ENCODE data around the gene TAMALIN.

Gene TAMALIN

DNA sequence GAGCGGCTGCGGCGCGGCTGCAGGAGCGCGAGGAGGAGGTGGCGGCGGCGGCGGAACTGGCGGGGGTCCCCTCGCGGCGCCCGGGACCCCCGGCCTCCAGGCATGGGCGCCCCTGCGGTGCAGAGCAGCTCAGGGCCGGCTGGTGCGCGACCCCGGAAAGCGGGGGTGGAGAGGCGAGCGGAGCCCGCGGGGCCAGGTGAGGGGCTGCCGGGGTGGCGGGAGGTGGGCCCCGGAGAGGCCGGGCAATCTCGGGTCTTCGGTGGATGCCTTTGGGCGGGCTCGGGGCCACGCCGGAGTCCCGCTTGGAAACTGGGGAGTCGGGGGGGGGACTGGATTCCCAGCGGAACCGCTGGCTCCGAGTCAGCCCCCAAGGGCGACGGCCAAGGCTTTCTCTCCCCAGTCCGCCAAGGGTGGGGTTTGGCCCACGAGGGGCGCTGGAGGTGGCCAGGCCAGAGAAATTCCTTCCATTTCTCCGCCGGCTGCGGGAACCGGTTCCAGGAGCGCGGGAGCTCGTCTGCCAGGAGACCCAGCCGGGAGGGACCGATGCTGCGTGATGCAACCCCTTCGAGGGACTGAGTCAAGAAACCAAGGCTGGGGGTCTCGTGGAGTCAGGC, 30.6 kb downstream of the TAMALIN start:
- no peak for DNase-seq (ENCODE audit: low read depth)

DNA sequence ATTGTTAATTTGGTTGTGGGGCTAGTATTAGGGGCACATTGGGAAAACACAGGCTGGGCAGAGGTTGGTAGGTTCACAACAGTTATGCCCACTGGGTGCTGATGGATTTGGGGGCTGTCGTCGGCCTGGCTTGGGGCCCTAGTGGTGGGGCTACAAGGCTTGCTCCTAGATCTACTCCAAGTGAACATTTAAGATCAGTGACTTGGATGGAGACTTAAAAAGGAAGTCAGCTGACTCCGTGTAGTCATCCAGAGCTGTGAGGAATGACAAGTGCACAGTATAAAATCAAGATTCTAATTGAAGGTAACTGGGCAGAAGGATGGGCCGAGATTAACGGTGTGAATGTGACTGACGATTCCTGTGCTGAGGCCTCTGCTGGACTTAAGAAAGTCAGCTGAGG, 31.7 kb downstream of the TAMALIN start:
- no peak for DNase-seq (ENCODE audit: low read depth)

DNA sequence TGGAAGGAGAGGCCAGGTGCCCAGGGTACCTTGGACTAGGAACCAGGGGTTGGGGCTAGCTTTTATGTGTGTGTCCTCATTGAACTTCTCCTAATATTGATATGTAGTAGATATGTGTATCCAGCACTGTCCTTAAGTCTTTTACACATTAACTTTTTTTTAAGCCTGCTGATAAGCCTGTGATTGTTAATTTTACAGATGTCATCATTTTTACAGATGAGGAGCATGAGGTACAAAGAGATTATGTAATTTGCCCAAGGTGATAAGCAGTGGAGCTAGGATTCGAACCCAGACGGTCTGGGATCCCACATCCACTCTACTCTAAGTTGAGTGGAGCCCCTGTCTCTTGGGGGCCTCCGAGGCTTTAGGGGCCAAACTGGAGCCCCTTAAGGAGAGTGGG, 34.3 kb downstream of the TAMALIN start:
- DNase-seq (ENCODE audit: low read depth): no peak

DNA sequence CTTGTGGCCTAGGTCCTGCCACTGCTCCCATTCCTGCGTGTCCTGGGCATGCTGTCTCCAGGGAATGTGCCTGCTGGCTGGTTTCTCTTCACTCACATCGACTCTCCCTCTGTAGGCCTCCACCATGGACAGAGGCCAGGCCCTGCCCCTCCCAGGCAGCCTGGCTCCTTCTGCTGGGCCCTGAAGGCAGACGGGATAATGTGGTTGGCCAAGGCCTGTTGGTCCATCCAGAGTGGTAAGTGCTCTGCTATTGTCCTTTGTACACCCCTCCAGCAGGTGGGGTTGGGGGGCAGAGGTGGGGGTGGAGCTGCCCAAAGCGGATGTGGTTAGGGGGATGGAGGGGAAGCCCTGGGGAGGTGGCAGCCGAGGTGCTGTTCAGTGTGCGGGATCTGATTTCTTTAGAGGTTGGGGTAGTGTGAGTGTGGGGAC, 35.0 kb downstream of the TAMALIN start:
- no peak for DNase-seq (ENCODE audit: low read depth)

DNA sequence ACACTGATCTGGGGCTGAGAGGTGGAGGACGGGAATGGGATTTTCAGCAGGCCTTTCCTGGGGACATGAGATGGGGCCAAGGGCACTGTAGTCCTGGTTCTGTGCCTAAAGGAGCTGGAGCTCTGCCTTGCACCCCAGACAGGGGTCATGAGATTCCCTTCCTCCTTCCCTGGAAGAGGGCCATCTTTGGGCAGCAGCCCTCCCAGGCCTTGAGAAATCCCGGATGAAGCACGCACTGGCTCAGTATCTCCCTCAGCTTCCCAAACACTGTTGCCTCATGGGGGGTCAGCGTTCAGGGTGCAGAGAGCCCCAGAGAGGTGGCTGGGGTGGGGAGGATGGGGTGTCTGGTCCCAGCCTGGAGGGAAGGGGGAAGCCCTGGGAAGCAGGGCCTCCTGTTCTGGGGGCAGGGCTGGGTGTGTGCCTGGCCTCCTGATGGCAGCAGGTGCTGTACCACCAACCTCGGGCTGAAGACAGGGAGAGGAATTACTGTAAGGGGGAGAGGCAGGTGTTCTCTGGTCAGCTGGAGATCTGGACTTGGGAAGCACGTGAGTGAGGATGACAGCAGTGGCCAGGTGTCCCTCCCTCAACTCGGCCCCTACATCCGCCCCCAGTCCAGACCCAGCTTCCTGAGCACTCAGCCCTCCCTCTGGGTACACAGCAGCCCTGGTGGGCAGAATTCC, 36.1 kb downstream of the TAMALIN start:
- no peak for DNase-seq (ENCODE audit: low read depth)

DNA sequence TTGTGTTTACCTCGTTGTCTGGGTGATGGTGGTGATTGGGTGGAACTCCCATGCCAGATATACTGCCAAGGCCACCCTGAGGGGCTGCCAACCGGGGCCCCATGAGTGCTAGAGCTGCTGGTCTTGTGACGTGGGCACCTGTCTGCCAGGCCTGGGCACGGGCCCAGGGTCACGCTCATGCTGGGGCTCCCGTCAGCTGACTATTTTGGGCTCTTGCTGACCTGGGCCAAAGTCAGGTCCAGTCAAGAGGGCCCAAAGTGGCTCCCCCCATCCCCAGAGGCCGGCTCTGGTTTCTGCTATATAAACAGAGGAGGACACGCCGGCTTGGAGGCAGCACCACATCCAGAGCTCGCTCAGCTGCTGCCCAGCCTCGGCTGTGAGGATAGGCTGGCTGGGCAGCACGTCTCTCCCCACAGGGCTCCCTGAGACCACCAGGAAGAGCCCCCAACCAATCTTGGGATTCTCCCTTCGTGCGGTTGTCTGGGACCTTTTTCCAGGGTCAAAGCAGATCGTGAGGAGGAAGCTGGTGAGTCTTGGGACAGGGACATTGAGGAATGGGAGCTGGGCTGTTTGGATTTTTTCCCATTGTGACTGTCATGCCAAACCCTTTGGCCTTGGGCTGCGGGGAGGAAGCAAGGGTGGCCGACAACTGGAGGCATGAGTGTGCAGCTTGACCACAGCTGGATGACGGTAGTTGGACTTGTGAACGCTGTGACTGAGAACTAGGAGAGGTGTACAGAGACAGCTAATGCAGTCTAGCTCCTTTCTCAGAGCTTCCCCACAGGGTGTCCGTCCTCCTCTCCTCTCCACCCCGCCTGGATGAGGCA, 36.9 kb downstream of the TAMALIN start:
- DNase-seq (ENCODE audit: low read depth): no peak

DNA sequence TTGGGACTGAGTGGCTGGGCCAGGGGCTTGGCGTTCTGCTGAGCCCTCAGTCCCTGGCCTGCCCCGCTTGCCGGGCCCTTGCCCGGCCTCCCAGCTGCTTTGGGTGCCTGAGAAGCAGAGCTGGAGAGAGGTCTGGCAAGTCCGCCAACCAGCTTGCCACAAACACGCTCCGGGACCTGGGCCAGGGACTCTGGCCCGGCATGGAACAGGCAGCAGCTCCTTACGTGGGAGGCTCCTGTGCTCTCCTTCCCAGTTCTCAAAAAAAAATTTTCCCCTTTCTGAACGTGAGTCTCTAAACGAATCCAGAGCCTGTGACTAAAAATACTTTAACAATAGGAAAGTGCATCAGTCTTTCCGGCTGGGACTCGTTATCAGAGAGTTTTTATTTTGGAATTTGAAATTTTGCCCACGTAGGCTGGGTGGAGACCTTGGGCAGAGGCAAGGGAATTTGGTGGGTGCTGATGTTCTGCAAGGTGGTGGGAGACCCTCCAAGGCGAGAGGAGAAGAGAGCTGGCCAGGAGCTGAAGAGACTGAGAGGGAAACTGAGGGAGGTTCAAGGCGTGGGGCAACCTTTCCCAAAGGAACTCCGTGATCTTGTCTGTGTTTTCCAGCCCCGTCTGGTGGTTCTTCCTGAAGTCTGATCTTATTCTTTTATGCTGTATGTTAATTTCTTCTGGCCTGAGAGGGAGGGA, 37.7 kb downstream of the TAMALIN start:
- peak; percentile 88 for DNase-seq (ENCODE audit: low read depth)

DNA sequence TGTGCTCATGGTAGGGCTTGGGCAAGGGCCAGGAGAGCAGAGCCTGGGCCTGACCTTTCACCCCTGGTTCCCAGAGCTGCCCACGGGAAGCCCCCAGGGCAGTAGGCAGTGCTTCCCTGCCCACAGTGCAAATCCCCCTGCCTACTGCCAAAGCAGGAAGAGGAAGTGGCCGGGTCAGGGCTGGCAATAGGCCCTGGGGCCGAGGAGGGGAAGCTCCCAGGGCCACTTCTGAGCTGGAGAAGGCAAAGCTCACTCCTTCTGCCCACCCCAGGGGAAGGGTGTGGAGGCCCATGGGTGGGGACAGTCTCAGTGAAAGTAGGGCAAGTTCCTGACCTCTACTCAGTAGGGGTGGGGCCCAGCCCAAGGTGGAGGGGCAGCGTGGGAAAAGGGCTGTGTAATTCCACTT, 39.1 kb downstream of the TAMALIN start:
- DNase-seq (ENCODE audit: low read depth): no peak

DNA sequence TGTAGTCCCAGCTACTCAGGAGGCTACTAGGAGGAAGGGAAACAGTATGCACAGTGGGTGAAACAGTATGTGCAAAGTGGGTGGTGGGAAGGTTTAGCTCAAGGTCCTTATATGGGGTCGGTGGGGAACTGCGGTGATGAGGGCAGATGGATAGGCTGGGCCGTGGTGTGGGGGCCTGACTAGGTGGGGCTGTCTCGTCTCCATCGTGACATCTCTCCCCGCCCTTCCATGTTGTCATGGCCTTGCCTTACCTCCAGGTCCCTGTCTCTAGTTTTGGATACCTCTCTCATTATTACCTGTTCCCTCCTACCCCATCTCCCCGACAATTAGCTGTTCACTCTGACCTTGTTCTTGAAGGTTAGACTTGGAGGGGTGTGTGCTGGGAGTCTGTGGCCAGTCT, 40.1 kb downstream of the TAMALIN start:
- no peak for DNase-seq (ENCODE audit: low read depth)

DNA sequence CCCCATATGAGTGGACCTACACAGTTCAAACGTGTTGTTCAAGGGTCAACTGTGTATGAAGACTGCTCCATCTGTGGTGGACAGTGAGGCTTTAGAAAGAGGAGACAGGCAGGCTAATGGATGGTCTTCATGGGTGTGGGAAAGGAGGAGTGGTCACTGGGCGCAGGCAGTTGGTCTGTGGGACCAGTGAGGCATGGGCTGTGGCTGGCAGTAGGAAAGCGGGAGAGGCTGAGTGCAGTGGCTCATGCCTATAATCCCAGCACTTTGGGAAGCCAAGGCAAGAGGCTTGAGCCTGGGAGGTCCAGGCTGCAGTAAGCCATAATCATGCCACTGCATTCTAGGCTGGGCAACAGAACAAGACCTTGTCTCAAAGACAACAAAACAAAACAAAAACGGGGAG, 42.5 kb downstream of the TAMALIN start:
- DNase-seq (ENCODE audit: low read depth): no peak

DNA sequence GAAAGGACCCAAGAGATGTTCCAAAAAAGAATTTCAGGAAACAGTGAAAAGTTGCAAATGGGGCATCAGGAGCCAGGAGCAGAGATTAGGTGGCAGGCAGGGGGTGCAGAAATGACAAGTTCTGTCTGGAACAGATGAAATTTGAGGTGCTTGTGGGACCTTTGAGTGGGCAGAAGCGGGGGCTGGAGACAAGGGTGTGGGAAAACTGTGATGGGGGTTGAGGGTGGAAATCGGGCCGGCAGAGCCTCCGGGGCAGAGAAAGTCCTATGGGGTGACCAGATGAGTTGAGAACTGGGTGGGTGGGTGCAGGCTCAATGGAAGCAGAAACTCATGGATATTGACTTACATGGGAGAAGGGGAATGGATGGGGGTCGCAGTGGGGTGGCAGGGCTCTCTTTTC, 42.9 kb downstream of the TAMALIN start:
- no peak for DNase-seq (ENCODE audit: low read depth)

DNA sequence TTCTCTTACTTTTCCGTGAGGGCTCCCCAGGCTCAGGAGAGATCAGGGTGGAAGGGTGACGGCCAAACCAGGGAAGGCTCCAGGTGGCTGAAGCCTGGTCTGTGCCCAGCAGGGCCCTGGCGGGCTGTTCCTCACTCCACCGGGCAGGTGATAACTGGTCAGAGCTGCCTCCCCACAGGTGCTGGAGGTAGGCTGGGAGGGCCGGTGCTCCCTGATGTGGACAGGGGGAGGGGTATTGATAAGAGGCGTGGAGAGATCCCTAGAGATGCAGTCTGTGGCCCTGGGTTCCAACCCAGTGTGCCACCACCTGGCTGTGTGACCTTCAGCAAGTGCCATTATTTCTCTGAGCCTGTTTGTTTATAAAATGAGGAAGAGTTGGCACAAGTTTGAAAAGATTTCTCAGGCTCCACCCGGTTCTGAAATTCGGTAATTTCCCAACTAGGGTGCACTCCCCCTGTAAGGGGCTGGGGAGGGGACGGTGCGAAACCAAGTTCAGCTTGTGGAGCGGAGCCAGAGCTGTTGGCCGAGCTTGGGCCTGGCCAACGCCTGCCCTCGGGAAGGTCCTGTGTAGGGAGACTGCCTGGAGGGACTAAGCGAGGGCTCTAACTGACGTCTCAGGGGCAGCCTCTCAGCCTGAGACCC, 43.5 kb downstream of the TAMALIN start:
- DNase-seq (ENCODE audit: low read depth): no peak

DNA sequence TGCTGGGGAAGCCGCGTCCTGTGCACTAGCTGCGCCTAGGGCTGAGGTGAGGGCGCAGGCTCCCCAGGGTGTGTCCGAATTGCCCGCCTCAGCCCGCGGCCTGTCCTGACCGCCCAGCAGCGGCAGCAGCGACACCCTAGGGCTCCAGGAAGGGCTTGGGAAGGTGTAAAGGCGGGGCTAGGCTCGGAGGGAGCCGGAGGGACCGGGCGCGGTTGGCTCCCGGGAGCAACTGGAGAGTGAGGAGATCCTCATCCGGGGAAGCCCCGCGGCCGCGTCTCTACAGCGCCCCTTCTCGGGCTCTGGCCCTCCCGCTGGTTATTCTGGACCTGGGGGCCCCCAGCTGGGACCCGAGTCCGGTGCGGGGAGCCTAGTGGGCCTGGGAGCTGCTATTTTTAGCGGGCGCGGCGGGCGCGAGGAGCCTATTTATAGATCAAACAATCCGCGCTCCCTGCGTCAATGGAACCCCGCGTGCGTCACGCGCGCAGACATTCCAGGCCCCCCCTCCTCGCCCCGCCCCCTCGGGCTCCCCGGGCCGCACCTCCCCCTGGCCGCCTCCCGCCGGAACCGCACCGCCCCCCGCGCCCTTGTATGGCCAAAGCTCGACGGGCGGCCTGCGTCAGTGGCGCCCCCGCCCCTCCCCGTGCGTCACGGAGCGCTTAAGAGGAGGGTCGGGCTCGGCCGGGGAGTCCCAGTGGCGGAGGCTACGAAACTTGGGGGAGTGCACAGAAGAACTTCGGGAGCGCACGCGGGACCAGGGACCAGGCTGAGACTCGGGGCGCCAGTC, 44.2 kb downstream of the TAMALIN start, which contains the start of gene NR4A1:
Gene NR4A1 (plus strand): TSS at position 685 of the 784 bp plus-strand sequence. CDS start 2,887 bp downstream, outside the sequence.
- no peak for DNase-seq (ENCODE audit: low read depth)

DNA sequence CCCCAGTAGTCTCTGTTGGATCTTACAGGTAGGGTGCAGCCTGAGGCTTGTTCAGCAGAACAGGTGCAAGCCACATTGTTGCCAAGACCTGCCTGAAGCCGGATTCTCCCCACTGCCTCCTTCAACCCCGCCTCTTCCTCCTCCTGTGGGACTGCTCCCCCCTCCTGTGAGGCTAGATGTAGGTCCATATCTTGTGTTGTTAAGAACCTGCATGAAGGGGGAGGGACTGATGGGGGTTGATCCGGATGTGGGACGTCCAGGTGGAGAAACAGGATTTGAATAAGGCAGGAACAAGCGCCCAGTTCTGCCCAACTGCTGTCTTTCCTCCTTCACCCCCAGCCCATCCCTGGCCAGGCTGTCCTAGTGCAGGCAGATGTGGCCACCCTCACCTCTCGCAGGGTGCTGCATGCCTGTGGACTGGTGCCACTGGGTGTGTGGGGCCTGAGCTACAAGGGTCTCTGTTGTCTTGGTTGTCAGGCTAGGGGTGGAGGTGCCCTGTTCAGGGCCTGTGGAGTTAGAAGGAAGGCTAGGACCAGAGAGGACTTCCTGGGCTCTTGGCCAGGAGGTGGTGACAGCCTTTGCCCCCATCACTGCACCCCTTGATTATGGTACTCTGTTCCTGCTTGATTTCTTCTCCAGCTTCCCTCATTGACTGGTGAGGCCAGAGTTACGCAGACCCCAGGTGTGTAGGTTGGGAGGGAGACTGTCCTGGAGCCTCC, 45.9 kb downstream of the TAMALIN start:
- no peak for DNase-seq (ENCODE audit: low read depth)

DNA sequence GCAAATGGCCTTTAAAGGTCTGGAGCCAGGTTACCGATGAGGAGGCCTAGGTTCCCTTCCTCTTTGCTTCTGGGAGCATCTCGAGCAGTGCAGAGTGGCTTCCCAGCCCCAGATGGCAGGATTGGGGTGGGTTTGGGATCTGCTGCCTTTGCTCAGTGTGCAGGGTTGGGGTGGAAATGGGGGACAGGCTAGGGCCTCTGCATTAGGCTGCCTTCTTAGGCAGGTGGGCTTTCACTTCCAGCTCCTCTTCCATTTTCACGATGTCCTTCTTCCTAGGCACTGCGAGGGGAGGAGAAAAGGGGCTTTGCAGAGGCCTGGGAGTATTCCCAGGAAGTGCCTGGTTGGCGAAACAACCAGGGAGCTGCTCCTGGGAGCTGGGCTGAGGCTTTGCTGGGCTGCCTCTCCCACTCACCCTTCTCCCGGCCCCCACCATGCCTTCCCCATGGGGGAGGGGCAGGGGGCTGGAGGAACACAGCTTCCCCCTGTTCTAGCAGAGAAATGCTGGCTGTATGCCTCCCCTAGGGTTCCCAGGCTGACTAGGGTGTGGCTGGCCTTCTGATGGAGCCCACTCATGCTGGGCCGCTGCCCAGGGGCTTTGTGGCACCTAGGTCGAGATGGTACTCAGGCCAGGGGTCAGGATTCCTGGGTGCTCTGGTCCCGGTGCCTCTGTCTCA, 46.9 kb downstream of the TAMALIN start:
- DNase-seq (ENCODE audit: low read depth): no peak

DNA sequence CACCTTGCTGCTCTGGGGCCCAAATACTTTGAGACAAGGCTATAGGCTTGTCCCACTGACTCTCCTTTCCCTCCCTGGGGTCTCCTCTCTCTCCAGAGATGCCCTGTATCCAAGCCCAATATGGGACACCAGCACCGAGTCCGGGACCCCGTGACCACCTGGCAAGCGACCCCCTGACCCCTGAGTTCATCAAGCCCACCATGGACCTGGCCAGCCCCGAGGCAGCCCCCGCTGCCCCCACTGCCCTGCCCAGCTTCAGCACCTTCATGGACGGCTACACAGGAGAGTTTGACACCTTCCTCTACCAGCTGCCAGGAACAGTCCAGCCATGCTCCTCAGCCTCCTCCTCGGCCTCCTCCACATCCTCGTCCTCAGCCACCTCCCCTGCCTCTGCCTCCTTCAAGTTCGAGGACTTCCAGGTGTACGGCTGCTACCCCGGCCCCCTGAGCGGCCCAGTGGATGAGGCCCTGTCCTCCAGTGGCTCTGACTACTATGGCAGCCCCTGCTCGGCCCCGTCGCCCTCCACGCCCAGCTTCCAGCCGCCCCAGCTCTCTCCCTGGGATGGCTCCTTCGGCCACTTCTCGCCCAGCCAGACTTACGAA, 47.6 kb downstream of the TAMALIN start:
- no peak for DNase-seq (ENCODE audit: low read depth)

DNA sequence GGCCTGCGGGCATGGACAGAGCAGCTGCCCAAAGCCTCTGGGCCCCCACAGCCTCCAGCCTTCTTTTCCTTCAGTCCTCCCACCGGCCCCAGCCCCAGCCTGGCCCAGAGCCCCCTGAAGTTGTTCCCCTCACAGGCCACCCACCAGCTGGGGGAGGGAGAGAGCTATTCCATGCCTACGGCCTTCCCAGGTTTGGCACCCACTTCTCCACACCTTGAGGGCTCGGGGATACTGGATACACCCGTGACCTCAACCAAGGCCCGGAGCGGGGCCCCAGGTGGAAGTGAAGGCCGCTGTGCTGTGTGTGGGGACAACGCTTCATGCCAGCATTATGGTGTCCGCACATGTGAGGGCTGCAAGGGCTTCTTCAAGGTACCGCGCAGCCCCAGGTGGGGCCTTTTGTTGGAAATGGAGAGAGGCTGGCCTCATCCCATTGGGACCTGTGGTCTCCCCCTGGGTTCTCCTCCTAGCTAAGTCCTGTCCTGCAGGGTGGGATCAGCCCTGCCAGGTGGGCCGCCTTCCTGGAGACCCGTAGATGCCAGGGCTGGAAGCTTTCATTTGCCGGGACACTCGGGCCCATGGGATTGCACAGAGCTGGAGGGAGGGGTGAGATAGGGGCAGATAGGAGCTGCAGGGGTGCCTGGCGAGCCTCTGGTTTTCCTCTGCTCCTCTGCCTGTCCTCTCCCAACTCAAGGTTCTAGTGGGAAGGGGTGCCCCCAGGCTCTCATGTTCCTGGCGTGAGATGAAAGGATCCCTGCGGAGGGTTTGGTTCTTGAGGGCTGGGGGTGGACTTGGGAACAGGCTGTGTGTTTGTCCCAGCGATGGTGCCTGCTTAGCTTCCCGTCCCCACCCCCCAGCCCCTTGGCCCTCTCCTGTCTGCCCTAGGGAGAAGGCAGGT, 48.3 kb downstream of the TAMALIN start:
- DNase-seq (ENCODE audit: low read depth): no peak

All from GM04503 (cell line).